ENCODE results near the gene KIR2DL1.
"Not testable (repeated sequence)": the region's sequence is repeated elsewhere in the genome, so short reads cannot be mapped to it uniquely, and the experiment has no call there.

DNA sequence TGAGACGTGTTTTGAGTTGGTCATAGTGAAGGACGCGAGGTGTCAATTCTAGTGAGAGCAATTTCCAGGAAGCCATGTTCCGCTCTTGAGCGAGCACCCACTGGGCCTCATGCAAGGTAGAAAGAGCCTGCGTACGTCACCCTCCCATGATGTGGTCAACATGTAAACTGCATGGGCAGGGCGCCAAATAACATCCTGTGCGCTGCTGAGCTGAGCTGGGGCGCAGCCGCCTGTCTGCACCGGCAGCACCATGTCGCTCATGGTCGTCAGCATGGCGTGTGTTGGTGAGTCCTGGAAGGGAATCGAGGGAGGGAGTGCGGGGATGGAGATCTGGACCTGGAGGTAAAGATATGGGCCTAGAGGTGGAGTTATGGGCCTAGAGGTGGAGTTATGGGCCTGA is 46.7 kb downstream of the KIR2DL1 start, which contains the start of gene KIR3DL1:
- TF ChIP-seq POLR2A (IDR thresholded peaks at IDR 0.05) = not testable (repeated sequence)
- TF ChIP-seq, protein P1, sequence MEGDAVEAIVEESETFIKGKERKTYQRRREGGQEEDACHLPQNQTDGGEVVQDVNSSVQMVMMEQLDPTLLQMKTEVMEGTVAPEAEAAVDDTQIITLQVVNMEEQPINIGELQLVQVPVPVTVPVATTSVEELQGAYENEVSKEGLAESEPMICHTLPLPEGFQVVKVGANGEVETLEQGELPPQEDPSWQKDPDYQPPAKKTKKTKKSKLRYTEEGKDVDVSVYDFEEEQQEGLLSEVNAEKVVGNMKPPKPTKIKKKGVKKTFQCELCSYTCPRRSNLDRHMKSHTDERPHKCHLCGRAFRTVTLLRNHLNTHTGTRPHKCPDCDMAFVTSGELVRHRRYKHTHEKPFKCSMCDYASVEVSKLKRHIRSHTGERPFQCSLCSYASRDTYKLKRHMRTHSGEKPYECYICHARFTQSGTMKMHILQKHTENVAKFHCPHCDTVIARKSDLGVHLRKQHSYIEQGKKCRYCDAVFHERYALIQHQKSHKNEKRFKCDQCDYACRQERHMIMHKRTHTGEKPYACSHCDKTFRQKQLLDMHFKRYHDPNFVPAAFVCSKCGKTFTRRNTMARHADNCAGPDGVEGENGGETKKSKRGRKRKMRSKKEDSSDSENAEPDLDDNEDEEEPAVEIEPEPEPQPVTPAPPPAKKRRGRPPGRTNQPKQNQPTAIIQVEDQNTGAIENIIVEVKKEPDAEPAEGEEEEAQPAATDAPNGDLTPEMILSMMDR (IDR thresholded peaks at IDR 0.05) = not testable (repeated sequence)
